Right lobe of liver (tissue), 4 donors: ENCODE measurements around the gene HOXA11.

Source experiments
- POLR2A ChIP-seq: fragments of 450-650 bp; IDR thresholded peaks from one replicate; pipeline ENCODE4 v1.6.1; 2017; ENCODE audit warnings: antibody characterized with exemption, mild to moderate bottlenecking
- TF ChIP-seq, protein P1 (sequence below), 4 donors: fragments of 200-600 bp in 3 of 4; fragments of 450-650 bp in 1 of 4; IDR thresholded peaks; one replicate each; pipeline versions ENCODE4 v1.5.1 to v1.8.0; 2016 to 2022; ENCODE audit warnings: antibody characterized with exemption in 4 of 4, mild to moderate bottlenecking in 2 of 4
- donor health status: DM: no; HTN: no; CAD: no.
- donor health status: DM: no; HTN: no; CAD: no.
- donor health status: DM: no; HTN: yes; CAD: no.

DNA sequence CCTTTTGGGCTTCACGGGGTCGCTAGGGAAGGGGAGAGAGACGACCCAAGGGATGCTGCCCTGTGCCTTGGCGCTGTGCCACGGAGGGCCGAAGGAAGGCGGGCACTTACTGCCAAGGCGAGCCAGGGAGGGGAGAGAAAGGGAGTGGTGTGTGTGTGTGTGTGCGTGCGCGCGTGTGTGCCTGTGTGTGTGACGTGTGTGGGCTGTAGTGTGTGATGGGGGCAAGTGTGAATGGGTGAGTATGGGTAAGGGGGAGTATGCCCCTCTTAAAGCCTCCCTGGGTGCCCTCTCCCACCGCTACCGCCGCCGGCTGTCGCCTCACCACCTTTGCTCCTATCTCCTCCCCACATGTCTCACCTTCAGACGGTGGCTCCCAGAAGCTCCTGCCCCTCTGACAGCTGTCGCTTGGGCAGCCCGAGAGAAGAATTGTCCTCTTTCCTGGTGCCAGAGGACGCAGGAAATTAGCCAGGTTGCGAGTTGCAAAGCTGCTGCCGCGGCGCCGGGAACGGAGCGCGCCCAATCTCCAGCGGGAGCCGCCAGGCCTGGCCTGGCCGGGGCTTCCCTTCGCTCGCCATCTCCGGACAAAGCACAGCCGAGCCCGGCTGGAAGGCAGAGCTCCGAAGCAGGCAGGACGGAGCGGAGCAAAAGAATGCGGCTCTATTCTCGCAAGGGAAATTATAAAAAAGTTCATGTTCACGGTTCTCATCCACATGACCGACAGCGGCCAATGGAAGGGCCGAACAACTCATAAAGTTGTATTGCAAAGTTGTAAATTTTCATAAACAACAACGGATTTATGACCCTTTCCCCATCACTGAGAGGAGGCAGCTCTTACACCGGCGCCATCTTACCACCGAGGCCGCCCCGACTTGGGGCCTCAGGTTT is 32.9 kb downstream of the HOXA11 start, which contains the start of gene HOXA3:
- TF ChIP-seq, protein P1, sequence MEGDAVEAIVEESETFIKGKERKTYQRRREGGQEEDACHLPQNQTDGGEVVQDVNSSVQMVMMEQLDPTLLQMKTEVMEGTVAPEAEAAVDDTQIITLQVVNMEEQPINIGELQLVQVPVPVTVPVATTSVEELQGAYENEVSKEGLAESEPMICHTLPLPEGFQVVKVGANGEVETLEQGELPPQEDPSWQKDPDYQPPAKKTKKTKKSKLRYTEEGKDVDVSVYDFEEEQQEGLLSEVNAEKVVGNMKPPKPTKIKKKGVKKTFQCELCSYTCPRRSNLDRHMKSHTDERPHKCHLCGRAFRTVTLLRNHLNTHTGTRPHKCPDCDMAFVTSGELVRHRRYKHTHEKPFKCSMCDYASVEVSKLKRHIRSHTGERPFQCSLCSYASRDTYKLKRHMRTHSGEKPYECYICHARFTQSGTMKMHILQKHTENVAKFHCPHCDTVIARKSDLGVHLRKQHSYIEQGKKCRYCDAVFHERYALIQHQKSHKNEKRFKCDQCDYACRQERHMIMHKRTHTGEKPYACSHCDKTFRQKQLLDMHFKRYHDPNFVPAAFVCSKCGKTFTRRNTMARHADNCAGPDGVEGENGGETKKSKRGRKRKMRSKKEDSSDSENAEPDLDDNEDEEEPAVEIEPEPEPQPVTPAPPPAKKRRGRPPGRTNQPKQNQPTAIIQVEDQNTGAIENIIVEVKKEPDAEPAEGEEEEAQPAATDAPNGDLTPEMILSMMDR (IDR thresholded peaks at IDR 0.05), result no peak
- no peak for TF ChIP-seq POLR2A
